Body of pancreas (tissue), 4 donors: ENCODE measurements around the gene PDPK1.

Experiments used
- POLR2A ChIP-seq, 3 donors: fragments of 450-650 bp; IDR thresholded peaks; one replicate each; pipeline ENCODE4 v1.6.1; 2016; ENCODE audit warnings: antibody characterized with exemption in 3 of 3, mild to moderate bottlenecking in 2 of 3
- TF ChIP-seq, protein P1 (sequence below), 7 experiments: fragments of 450-650 bp in 4 of 7; fragments of 200-600 bp in 3 of 7; sonication (generic) in 3 of 7; IDR thresholded peaks; one replicate each; pipeline ENCODE4 v1.5.1; 2016 to 2019; ENCODE audit warnings: antibody characterized with exemption in 7 of 7

DNA sequence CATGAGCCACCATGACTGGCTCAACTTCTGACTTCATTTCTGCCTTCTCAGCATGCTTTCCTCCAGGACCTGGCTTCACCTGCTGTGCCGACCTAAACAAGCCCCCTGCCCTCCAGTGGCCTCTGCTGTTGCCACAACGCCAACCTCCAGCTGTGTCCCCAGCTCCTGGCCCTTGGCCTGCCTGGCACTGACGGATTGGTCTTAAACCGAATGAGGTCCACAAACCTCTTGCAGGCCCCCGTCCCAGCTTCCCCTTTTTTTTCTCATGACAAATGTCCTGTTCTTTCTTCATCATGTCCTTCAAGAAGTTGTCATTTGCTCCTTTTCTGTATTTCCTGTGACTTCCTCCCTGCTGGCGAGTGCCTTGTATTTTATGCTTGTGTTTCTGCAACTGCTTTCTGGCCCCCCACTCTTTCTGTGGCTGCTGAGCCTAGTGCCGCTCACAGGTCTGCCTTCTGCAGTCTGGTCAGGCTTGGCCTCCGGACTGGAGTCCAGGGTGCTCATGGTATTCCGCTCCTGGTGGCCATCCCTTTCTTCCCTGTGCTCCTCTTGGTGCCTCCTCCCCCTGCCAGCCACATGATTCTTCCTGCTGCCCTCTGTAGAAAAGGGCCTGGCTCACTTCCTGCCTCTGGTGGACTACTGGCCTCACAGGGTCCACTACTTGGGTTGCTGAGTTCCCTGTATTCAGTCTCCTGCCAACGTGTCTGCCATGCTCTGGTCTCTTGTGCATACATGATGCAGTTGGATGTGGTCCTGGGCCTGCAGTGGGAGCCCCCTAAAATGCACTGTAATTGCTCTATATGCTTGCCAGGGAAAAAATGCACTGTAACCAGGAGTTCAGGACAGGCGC lies 21.2 kb upstream of the PDPK1 start:
- peak in 1 of 3 donors; percentile 36 for TF ChIP-seq POLR2A (IDR thresholded peaks at IDR 0.05)
- TF ChIP-seq, protein P1, sequence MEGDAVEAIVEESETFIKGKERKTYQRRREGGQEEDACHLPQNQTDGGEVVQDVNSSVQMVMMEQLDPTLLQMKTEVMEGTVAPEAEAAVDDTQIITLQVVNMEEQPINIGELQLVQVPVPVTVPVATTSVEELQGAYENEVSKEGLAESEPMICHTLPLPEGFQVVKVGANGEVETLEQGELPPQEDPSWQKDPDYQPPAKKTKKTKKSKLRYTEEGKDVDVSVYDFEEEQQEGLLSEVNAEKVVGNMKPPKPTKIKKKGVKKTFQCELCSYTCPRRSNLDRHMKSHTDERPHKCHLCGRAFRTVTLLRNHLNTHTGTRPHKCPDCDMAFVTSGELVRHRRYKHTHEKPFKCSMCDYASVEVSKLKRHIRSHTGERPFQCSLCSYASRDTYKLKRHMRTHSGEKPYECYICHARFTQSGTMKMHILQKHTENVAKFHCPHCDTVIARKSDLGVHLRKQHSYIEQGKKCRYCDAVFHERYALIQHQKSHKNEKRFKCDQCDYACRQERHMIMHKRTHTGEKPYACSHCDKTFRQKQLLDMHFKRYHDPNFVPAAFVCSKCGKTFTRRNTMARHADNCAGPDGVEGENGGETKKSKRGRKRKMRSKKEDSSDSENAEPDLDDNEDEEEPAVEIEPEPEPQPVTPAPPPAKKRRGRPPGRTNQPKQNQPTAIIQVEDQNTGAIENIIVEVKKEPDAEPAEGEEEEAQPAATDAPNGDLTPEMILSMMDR (IDR thresholded peaks at IDR 0.05), result no peak
